Activated CD4-positive, alpha-beta T cell treated with anti-CD3 and anti-CD28 coated beads for 4 hours (primary cell): Measurements from ENCODE around the gene DUSP11.

Experiments
- DNase-seq, 2 donors: peaks; one replicate each; pipeline ENCODE4 v3.0.0-alpha.2; 2020

DUSP11 gene

DNA sequence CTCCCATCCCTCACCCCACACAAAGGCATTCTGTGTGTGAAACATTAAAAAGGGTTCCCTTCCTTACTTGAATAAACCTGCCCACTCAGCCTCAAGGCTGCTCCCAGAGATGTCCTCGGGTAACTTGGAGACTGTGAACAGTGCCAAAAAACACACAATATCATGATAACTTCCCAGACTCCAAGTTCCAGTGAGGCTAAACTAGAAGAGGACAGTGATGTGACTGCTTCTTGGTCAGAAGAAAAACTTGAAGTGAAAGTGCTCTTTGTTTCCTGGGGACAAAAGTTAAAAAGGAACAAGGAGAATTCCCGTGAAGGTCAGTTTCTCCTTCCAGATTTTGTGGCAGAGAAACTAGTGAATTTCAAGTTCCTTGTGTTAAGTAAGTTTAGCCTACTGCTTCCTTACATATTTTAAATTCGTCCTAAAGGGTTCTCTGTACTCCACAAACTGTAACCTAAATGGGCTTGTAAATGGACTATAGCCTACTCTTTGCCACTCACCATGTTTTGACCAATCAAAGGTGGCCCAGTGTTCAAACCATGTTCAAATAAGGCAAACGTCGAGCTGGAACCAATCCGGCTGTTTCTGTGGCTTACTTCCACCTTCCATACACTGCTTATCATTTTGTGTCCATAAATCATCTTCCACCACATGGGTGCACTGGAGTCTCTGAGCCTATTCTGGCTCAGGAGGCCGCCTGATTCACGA is 63.2 kb downstream of the DUSP11 start:
- no peak for DNase-seq

DNA sequence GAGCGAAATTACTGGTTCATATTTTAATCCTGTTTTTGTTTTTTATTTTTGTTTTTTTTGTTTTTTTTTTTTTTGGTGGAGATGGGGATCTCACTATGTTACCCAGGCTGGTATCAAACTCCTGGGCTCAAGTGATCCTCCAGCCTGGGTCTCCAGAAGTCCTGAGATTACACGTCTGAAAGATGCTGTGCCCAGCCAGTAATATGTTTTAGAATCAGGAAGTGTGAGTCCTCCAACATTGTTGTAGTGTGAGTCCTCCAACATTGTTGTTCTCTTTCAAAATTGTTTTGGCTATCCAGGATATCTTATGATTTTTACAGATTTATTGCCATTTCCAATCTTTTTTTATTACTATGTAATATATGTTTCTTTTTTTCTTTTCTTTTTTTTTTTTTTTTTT is 65.8 kb downstream of the DUSP11 start:
- DNase-seq, result no peak
